ENCODE data around the gene GID8. TPM values are rescaled to one million over a fixed set of nuclear protein-coding genes. Genes with fewer than 3 reads are reported as not detected.

Gene GID8
- total and polyA plus RNA-seq, 9 of the 15 experiments (the other 6 are each of a cell fraction or from before 2014, with no cell fraction given), result 7.5 to 31.6 (median 22.2) TPM

DNA sequence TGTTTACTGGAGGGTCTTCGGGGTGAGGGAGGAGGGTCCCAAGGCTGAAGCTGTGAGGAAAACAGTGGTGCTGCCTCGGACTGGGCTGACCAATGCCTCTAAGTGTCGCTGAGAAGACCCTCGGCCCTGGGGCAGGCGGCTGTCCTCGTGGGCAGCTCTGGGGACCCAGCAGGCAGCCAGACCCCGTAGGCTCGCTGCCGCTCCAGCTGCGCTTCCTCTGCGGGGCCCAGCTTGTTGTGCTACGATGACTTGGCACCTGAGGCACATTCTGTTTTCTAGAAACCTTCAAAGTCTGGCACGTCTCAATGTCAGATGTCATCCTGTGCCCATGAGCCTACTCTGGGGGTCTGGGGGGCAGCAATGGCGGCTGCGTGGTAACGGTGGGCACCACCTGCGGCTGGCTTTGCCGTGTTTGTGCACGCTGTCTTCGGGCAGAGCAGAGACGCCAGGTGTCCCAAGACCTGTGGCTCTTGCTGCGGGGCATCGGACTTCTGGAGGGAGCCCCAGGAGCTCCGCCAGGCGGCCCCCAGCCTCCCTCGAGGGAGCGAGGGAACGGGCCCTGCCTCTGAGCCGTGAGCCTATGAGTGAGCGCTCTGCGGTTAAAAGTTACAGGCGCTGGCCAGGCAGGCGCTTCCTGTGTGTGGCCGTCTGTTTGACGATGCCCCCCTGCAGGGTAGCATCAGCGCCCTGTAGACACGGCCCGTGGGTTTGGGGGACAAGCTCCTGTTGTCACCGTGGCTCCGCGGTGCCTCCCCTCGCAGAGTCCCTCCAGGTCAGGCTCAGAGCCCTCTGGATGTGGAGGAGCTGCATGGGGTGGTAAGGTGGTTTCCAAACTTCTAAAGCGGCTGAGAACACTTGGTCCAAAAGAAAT is 21.4 kb downstream of the GID8 start:
- TF ChIP-seq SAP30 (IDR thresholded peaks at IDR 0.05; ENCODE audit: borderline replicate concordance, insufficient read depth, low read depth, low read length, poor library complexity, severe bottlenecking), result no peak
- TF ChIP-seq, protein P1, sequence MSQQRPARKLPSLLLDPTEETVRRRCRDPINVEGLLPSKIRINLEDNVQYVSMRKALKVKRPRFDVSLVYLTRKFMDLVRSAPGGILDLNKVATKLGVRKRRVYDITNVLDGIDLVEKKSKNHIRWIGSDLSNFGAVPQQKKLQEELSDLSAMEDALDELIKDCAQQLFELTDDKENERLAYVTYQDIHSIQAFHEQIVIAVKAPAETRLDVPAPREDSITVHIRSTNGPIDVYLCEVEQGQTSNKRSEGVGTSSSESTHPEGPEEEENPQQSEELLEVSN (IDR thresholded peaks at IDR 0.05; ENCODE audit: borderline replicate concordance in 1 of 2, extremely low read depth in 1 of 2, insufficient read depth in 1 of 2, insufficient read length in 1 of 2, low read depth in 1 of 2, low read length in 1 of 2, poor library complexity in 1 of 2, severe bottlenecking in 1 of 2), result peak in 1 of 2 experiments; percentile 51
- ATAC-seq, result peak; percentile 25; the same call in 1 of the 3 replicates
- Histone ChIP-seq H3K4me1 (replicated peaks in 1 of 2; ENCODE audit: control insufficient read depth in 2 of 2, insufficient read depth in 2 of 2, low read length in 2 of 2) (peaks cover 0 to 62% of the 10 kb centered on the region in 2 experiments; a peak in 2 of 5 replicates), H3K9me3 (replicated peaks; ENCODE audit: control insufficient read depth, insufficient read depth, low read depth, low read length) (no peaks in the 10 kb centered on the region), H3K9ac (ENCODE audit: insufficient read depth in 1 of 2, low read depth in 2 of 2, low read length in 2 of 2) (peak overlapping the region in 1 of 2 experiments; percentile 26; a peak in 1 of 4 replicates), H3K4me3 (no peak overlapping the region), H3K36me3 (ENCODE audit: control insufficient read depth, insufficient read depth, low read length) (no peaks in the 10 kb centered on the region), H3K4me2 (ENCODE audit: insufficient read depth, low read length) (no peak overlapping the region), H3K27me3 (ENCODE audit: control insufficient read depth in 2 of 2, insufficient read depth in 2 of 2, low read length in 2 of 2) (peaks cover 53 to 87% of the 10 kb centered on the region in 2 experiments), H2AFZ (ENCODE audit: low read depth, low read length) (no peak overlapping the region), H3K27ac (ENCODE audit: extremely low read depth, low read depth, low read length) (no peak overlapping the region), H3K9me1 (ENCODE audit: control insufficient read depth, insufficient read depth, low read length) (no peaks in the 10 kb centered on the region), H3K79me2 (ENCODE audit: control insufficient read depth, insufficient read depth, low read length) (no peaks in the 10 kb centered on the region), H4K20me1 (replicated peaks; ENCODE audit: control insufficient read depth, insufficient read depth, low read length) (peaks cover 17% of the 10 kb centered on the region)
- POLR2A ChIA-PET, result interaction anchor here (1.5 kb wide), 1 partner anchor 8 kb away, joined by 6 read pairs; no protein-coding TSS in a partner anchor
- WGBS (ENCODE audit: insufficient coverage, low coverage, missing lambda C conversion rate), result 8% methylated on average over 42 of the region's 43 CpGs
- in situ Hi-C loops (cut with MboI), result no loop called here
- no peak for DNase-seq (ENCODE audit: extremely low read depth in 1 of 4, low spot score in 3 of 4)
- intact Hi-C loops (cut with micrococcal nuclease), result no loop called here
- FAIRE-seq, result no peak
- no TSS peak for BruUV-seq (replicated peaks)
- CTCF ChIA-PET (ENCODE audit: low intra/inter-chr PET ratio), result no interaction called here
